ENCODE measurements around the gene CAMTA1. TPM values are rescaled to one million over a fixed set of nuclear protein-coding genes. Genes with fewer than 3 reads are reported as not detected.

Gene CAMTA1
- total RNA-seq, 2 donors from 2014 or later, result 109 to 128 TPM

DNA sequence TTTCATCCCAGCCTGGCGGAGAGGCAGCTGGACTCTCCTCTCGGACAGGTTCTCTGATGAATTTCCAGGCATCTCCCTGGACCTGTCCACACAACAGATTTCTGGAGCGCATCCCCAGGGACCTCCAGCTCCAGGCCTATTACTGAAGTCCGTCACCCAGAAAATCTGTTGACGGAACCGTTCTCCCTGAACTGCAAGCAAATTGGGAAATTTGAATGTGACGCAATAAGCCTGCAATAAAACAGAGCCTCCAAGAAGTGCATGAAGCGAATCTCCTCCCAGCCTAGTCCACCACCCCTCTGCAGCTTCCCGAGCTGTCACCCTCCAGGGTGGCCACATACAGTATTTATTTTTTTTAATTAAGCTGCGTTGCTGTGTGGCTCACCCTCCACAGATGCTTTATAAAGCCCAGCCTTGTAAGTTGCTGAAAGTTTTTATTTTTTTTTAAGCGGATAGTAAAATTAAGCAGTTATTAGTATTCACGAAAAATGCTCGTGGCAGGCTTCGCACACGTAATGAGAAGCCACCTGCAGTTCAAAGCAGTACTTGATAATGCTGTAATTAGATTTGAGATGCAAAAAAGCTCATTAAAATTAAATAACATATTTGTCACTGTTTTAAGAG lies 173.3 kb downstream of the CAMTA1 start:
- intact Hi-C loops (cut with DNase I), result no loop called here
- no peak for ATAC-seq

DNA sequence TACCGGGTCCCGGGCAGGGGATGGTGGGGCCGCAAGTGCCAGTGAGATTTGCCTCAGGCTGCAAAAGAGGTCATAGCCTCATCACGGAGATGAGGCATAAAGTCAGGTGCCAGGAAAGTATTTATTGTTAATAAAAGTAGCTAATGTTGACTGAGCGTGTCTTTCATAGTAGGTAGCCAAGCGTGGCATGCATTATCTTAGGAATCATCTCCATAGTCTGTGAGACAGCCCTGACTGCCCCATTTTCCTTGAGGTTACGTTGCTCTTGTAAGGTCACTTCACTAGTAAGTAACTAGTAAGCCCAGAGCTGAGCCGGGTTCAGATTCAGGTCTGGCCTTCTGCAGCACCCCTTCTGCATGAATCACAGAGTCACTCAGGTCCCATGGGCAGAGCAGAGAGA lies 174.2 kb downstream of the CAMTA1 start:
- intact Hi-C loops (cut with DNase I), result no loop called here
- no peak for DNase-seq
- ATAC-seq, result no peak

More for the DNA sequence above, 173.3 kb downstream of the CAMTA1 start:
- DNase-seq, result no peak

DNA sequence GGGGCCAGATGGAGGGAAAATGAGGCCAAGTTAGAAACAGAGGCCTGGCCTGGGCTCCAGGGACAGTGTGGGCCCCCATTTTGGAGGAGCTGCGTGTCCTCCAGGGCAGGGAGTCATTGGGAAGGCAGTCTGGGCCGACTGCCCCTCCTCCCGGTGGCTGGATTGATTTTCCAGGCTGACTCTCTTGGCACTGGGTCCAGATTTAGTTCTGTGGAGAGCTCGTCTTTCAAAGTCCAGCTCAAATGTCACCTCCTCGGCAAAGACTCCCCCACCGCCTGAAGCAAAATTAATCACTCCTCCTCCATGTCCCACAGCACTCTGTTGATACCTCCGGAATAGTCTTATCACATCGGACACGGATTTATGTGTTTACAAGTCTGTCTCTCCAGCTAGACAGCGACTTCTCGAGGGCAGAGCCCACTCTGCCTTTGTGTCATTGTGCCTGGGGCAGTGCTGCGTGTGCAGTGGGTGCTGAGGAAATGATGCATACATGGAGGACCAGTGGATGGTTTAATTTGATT lies 175.1 kb downstream of the CAMTA1 start:
- intact Hi-C loops (cut with DNase I), result no loop called here
- DNase-seq (peak; percentile 69), ATAC-seq (peak; percentile 5 to 28)

DNA sequence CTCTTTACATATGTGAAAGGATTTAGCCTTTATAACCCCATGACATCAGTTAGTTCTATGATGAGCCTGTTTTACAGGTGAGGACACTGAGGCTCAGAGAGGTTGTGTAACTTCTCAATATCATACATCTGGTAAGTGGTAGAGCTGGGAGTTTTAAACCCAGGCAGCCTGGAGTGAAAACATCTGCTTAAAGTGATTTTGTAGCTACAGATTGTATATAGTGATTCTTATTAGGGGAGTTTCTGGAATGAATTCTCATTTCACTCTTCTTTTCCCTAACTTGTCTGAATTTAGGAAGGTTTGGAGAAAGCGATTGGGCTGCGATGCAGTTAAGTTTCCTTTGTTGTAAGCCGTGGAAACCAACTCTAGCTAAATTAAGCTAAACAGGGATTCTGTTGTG lies 175.6 kb downstream of the CAMTA1 start:
- intact Hi-C loops (cut with DNase I), result no loop called here
- DNase-seq (no peak), ATAC-seq (no peak)

DNA sequence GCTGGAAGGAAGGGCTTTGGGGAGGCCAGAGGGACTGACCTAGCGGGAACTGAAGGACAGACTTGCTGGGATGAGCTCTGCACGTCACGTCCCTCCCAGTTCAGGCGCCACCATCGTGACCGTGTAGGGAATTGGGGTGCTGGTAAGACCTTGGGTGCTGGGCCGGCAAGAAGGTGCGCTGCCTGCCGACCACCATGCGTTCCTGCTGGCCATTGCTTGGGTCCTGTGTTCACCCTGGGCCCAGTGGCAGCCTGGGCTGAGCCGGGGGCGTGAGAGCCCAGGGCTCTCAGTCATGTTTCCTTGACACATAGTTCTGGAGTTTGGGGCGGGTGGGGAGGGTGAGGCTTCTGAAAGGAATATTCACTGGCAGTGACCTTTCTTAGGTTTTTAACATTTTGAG lies 176.0 kb downstream of the CAMTA1 start:
- DNase-seq (no peak), ATAC-seq (no peak)
- intact Hi-C loops (cut with DNase I), result no loop called here

DNA sequence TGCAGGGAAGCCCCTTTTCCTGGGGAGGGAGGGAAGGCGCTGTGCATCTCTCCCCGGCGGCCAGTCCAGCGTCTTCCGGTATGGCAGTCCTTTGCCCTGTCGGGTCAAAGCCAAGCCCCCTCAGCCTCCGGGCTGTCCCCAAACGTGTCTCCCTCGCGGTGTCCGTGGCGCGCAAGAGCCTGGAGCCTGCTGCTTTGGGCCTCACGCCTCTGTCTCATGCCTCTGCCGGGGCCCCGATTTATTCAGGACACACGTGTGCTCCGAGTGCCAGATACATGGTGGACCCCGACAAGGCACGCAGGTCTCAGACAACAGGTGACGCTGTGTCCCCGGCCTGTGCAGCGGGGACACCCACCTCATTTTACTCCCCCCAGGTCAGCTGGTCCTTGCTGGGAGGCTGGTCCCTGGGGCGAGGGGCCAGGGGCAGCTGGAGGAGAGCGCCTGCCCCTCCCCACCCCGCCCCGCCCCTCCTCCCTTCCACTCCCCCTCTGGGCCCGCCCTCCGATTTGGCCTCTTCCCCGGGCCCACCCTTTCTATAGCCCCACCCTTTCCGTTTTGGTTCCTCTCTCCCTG lies 176.7 kb downstream of the CAMTA1 start:
- intact Hi-C loops (cut with DNase I), result no loop called here
- peak; percentile 73 to 78 for ATAC-seq
- DNase-seq, result peak; percentile 32

DNA sequence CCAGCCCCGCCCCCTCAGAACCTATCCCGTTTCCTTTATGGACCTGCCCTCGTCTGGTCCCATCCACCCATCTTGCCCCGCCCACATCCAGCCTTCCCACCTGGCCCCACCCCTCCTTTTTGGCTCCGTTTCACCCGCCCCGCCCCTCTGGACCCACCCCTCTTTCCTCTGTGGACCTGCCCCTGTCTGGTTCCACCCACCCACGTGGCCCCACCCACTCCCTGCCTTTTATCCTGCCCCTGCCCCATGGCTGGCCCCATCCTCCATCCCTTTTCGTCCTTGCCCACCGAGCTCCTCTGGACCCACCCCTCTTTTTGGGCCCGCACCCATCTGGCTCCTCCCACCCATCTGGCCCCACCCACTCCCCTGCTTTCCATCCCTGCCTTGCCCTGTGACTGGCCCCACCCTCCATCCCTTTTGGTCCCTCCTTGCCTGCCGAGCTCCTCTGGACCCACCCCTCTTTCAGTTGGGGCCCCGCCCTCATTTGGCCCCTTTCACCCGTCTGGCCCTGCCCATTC lies 177.3 kb downstream of the CAMTA1 start:
- DNase-seq, result peak; percentile 86
- intact Hi-C loops (cut with DNase I), result no loop called here
- ATAC-seq, result peak; percentile 71 to 79

DNA sequence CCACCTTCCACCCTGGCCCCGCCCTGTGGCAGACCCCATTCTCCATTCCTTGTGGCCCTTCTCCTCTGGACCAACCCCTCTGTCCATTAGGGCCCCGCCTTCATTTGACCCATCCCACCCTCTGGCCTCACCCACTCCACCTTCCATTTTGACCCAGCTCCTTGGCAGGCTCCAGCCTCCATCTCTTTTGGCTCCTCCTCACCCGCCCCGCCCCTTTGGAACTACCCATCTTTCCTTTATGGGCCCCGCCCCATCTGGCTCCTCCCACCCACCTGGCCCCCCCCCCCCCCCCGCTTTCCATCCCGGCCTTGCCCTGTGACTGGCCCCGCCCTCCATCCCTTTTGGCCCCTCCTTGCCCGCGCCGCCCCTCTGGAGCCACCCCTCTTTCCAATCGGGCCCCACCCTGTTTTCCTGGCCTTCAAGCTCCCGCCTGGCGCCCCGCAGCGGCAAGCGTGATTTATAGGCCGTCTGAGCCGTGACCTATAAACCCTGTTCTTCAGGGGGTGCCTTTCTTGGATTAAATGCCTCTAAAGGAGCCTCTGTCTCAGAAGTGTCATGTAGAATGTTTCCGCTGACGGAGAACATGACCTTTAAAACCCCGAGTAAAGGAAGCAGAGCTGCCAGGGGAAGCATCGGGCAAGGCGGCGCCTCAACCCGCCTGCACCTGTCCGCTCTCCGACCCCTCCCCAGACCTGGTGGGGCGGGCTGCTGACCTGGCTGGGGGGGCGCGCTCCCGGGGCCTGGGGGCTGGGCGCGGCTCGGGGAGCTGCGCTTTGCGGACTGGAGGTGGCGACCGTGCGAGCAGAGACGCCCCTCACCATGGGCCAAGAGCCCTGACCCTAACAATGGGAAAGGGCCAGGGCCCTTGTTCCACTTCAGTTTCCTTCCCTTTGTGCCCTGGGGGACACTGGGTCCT lies 178.0 kb downstream of the CAMTA1 start:
- peak; percentile 54 to 77 for ATAC-seq
- peak; percentile 88 for DNase-seq
- intact Hi-C loops (cut with DNase I), result no loop called here

DNA sequence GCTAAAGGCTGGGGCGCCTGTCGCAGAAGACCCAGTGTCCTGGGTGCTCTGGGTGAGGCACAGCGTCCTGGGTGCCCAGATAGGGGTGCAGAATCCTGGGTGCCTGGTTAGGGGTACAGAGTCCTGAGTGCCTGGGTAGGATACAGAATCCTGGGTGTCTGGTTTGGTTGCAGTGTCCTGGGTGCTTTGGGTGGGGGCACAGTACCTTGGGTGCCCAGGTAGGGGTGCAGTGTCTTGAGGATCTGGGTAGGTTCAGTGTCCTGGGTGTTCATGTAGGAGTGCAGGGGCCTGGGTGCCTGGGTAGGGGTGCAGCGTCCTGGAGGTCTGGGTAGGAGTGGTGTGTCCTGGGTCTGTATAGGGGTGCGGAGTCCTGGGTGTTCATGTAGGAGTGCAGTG lies 178.7 kb downstream of the CAMTA1 start:
- ATAC-seq (no peak), DNase-seq (no peak)
- intact Hi-C loops (cut with DNase I), result no loop called here

DNA sequence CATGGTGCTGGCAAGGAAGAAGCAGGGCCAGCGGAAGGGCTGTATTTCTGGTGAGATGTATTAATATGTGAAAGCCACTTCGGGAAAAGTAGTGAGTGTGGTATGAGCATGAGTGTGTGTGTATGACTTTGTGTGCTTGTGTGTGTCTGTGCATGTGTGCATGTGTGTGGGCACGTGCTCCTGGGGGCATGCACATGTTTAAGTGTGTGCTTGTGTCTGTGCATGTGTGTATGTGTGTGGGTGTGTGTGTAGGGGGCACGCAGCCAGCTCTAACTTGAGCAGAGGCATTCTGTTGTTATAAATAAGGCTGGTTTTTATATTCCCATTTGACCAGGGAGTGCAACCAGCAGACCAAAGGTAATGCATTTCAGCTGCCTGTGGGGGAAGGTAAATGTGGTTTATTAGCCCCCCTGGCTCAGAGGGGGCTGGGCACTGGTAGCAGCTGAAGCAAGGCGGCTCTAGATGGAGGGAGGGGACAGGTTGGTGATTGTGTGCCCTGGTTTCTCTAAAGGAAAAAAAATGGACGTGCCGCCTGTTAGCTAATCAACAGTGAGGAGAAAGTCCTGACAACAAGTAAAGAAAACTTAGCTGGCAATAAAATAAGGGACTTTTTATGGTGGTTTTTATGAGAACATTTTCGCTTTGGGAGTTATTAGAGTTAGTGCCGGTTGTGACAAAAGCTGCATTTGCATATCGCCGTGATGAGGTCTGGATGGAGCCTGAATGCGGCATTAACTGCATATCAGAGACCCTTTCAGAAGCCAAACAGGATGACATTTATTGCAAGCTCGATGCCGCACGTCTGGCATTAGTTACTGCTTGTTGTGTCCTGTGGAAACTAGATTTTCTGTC lies 180.1 kb downstream of the CAMTA1 start:
- DNase-seq, result no peak
- no peak for ATAC-seq
- intact Hi-C loops (cut with DNase I), result no loop called here

DNA sequence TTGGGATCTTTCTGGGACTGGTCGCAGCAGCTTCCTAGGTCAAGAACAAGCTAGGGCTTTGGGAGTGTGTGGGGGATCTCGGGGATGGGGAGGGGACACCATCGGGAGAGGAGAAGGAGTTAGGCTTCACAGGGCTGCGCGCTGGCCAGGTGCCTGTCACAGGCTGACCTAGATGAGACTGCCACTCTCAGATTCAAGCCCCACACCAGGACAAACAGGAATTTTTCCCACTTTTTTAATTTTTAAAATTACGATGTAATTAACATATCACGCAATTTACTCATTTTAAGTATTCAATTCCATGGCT lies 180.6 kb downstream of the CAMTA1 start:
- DNase-seq (no peak), ATAC-seq (no peak)
- intact Hi-C loops (cut with DNase I), result no loop called here

DNA sequence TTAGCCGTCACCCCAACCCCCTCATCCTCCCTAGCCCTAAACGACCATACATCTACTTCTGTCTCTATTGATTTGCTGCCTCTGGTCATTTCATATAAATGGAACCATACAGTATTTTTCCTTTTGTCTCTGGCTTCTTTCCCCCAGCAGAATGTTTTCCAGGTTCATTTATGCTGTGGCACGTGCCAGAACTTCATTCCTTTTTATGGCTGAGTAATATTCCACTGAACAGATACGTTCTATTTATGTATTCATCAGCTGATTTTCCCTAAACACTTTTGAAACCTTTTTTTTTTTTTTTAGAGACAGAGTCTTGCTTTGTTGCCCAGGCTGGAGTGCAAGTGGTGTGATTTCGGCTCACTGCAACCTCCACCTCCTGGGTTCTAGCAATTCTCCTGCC lies 181.1 kb downstream of the CAMTA1 start:
- no peak for ATAC-seq
- intact Hi-C loops (cut with DNase I), result no loop called here
- DNase-seq, result no peak

DNA sequence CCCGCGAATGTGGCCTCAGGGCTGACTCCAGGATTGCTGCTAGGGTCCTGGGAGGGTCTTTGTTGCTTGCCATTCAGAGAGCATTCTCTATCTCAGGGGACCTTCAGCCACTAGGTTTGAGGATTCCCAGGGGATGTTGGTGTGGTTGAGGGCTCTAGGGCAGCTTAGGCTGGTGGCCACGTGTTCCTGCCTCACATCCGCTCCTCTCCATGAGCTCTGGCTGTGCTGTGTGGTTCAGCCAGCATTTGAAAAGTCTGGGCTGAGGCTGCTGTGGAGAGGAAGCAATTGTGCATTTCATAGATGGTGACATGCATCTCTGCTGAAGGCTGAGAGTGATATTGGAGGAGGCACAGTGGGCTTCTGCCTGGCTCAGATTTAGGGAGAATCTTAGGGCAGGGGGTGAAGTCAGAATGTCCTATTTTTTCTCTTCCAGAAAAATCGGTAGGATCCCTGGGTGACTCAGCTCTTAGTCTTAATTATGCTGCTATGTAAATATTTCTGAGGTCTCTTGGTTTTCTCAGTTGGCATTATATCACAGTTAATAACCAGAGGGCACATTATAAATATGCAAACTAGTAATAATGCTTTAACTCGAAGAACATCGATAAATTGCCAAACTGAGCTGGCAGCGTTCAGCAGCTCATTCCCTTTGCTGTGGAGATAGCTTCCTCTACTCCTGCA lies 182.3 kb downstream of the CAMTA1 start:
- ATAC-seq (no peak), DNase-seq (no peak)

DNA sequence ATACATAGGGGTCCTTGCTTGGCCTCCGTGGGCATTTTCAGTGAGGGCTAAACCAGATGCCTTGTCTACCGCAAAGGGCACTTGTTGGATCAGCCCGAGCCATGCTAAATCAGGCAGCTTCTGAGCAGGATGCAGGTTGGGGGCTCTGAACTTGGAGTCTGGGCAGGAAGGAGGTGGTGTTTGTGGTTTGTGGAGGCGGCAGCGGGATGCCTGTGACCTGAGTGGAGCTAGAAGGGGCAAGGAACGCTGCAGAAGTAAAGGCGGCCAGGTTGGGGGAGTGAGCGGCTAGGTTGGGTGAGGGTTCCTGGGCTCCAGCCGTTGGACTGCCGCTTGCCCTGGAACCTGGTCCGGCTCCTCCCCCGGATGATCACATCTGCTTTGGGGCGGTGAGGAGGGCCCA lies 183.9 kb downstream of the CAMTA1 start:
- DNase-seq, result no peak
- ATAC-seq, result no peak
- intact Hi-C loops (cut with DNase I), result no loop called here

More for the DNA sequence above, 182.3 kb downstream of the CAMTA1 start:
- intact Hi-C loops (cut with DNase I), result no loop called here

DNA sequence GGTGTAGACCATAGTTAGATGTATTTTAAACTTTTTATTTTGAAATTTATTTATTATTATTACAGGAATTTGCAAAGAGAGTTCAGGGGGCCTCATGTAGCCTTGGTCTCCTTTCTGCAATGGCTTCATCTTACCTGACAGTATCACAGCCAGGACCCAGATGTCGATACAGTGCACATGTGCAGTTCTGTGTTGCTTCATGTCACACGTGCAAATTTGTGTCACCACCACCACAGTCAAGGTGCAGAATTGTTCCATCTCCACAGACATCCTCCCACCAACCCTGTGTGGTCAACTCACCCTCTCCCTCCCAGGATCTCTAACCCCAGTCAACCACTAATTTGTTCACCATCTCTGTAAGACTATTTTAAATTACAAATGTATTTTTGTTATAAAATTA lies 184.5 kb downstream of the CAMTA1 start:
- DNase-seq, result no peak
- intact Hi-C loops (cut with DNase I), result no loop called here
- no peak for ATAC-seq

DNA sequence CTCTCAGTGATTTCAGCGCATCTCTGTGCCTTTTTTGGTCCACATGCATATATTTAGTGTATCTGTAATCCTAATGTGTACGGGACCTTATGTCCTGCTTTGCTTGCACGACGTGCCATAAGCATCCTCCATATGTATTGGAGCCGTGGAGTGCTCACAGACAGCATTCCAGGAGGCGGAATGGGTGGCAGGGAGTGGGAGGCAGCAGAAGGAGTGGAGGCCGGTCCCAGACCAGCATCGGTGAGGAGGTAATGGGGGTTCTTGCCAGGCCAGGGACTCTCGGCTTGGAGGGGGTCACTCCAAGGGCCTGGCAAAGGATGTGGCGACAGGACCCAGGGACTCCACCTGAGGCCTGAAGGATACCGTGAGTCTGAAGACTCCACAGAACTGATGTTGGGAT lies 185.0 kb downstream of the CAMTA1 start:
- ATAC-seq (no peak), DNase-seq (no peak)
- intact Hi-C loops (cut with DNase I), result no loop called here

DNA sequence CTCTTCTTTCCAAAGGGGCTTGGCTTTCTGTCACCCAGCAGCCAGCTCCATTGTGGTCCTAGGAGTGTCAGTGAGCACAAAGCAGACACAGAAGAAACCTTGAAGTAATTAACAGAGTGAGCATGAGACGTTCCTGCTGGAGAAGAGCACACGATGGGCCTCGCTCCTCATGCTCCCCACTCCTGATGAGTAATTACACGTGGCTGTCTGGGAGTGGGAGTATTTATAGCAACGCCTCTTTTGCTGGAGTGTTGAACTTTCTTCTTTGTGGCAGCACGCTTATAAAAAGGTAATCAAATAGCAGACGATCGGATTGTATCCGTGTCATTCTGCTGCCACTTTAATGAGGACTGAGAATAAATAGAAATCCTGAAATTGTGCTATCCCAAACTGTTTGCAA lies 185.8 kb downstream of the CAMTA1 start:
- intact Hi-C loops (cut with DNase I), result no loop called here
- DNase-seq, result no peak
- ATAC-seq, result peak; percentile 38 to 49

DNA sequence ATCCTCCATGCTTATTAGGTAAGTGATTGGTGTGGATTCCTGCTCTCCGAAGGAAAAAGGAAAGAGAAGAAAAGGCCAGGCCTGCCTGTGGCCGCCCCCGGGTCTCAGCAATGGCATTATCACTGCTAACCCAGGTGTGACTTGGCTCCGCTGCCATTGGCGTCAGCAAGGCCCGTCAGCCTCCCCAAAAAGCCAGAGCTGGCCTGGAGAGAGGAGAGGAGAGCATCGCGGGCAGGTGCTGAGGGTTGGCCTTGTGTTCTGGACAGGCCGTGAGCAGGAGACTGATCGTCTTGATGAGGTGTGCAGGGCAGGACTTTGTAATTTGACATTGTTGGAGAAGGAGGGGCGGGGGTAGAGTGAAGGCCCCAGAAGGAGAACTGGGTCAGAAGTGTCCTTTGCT lies 186.4 kb downstream of the CAMTA1 start:
- ATAC-seq (no peak), DNase-seq (no peak)
- intact Hi-C loops (cut with DNase I), result no loop called here

DNA sequence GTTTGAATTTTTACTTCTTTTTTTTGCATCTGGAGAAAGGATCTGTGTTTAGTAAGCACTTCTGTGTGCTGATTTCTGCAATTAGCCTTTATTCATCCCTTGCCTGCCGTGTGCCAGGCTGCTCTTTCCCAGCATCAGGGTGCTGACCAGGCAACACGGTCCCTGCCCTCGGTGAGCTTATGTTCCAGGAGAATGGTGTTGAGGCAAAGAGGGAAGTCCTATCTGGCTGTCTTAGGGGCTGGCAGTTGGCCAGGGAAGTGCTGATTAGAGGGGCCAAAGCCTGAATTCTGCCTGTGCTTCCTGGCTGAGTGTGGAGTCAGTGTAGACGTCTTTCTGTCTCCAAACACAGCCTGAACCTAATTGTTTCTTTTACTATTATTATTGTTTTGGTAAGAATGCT lies 187.1 kb downstream of the CAMTA1 start:
- intact Hi-C loops (cut with DNase I), result no loop called here
- ATAC-seq (no peak), DNase-seq (no peak)
